GM18498 (cell line): Measurements from ENCODE around the gene SOX10.
"Not testable (repeated sequence)": the region's sequence is repeated elsewhere in the genome, so short reads cannot be mapped to it uniquely, and the experiment has no call there.

ENCODE experiments used
- ATAC-seq: cut with Tn5 transposase; IDR thresholded peaks from one replicate; pipeline ENCODE4 v1.9.1; 2021; ENCODE audit warnings: mild to moderate bottlenecking, moderate library complexity; ENCODE audit not compliant: unreplicated experiment

SOX10 gene

DNA sequence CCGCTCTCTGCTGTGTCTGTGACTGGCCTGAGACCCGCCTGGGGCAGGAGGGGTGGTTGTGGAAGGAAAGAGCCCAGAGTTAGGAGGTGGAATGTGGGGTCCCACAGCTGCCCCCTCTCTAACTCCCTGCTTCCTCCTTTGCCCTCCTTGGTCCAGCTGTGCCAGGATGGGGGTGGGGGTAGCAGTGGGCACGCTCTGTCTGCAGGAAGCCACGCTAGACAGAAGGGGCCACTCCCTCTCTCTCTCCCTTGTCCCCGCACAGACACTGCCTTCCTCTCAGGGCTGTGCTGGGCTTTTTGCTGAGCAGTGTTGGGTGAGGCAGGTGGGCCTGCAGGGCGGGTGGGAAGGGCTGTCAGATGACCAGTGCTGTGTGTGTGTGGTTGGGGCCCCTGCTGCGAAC is 2.0 kb upstream of the SOX10 start:
- no peak for ATAC-seq

- ATAC-seq = no peak
Observed at GRCh38 chr22:37985751-37986281, 1.5 kb upstream of the SOX10 start.

DNA sequence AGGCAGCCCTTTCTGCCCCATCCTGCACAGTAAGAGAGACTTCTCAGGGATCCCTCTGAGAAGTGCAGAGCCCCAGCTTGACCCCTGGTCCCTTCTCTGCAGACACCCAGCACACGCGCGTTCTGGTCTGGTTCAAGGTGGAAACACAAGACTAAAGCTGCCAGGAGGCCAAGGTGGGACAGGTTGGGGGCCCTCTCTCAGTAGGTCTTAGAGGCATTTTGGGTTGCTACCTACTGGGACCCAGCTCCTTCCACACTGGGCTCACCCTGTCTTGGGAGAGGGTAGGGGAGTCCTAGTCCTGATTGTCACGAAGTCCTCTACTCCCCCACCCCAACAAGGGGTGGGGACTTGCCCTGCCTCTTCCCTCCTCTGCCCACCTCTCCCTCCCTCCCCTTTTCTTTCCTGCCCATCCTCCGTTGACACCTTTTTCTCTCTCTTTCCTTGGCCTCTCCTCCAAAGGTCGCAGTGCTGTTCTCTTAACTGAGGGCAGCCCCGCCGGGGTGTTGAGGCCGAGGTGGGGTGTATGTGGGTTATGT is 763 bp upstream of the SOX10 start:
- no peak for ATAC-seq

DNA sequence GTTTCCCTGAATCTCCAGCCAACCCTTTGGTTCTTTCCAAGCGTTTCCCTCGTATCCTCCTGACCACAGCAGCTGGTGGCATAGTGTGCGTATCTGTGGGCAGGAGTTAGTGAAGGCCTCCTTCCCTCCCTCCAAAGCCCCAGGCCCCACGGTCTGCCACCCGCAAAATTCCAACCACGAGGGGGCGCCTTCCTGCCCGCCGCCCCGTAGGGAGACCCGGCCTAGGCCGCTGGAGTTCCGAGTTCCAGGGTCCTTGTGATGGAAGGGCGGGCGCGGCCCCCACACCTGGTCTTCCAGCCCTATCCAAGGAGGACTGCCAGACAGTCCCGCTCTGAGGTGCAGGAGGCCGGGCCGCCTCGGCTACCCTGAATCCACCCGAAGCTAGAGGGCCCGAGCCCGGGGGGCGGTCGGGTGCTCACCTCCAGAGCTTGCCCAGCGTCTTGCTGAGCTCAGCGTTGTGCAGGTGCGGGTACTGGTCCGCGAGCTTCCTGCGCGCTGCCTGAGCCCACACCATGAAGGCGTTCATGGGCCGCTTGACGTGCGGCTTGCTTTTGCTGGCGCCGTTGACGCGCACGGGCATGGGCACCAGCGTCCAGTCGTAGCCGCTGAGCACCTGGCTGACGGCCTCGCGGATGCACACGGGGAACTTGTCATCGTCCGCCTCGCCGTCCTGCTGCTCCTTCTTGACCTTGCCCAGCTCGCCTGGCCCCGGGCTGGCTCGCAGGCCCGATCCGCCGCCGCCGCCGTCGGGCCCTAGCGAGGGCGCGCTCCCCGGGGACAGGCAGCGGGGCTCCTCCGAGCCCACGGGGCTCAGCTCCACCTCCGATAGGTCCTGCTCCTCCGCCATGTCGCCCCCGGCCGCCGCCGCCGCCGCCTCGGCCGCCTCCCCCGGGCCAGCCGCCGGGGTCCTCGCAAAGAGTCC is 1.2 kb downstream of the SOX10 start:
- ATAC-seq = no peak

GRCh38 chr22:37982151-37982785 is 2.1 kb downstream of the SOX10 start:
- ATAC-seq = no peak

- ATAC-seq = no peak
Observed at GRCh38 chr22:37981282-37982011, 2.9 kb downstream of the SOX10 start.

GRCh38 chr22:37979782-37980181 is 4.6 kb downstream of the SOX10 start:
- ATAC-seq = no peak

DNA sequence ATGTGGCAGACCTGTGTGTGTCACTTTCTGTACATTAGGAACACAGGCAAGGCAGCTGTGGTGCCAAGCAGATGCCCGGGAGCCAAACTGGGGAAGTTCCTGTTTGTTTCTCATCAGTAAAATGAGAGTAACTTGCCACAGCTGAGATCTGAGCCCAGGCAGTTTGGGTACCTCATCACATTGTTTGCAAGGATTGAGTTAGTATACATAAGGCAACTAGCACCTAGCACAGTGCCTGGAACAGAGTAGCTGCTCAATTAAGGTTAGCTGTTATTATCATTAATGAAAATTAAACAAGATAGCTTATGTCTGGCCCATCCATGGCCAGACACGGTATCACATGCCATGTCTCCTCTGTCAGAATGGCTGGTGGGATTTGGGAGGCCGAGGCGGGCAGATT is 7.8 kb downstream of the SOX10 start:
- ATAC-seq = no peak

- ATAC-seq = not testable (repeated sequence)
Observed at GRCh38 chr22:37976022-37976421, 8.3 kb downstream of the SOX10 start.

DNA sequence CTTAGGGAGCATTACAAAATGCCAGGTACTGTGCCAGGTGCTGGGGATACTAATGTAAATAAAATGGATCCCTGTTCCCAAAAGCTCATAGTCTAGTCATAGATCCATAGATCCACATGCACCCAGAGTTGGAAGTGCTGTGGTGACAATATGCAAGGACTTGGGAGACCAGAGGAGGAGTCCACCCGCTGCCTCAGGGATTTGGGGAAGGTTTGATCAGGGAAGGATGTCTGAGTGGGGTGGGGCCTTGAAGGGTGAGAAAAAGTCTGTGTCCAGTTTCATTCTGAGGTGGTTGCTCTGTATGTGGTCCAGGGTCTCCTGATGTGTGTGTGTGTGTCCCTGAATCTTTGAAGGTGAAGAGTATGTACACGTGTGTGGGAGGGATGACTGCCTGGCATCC is 9.2 kb downstream of the SOX10 start:
- no peak for ATAC-seq

GRCh38 chr22:37973271-37974170 is 10.8 kb downstream of the SOX10 start:
- ATAC-seq = no peak

- ATAC-seq = no peak
Observed at GRCh38 chr22:37972527-37972926, 11.8 kb downstream of the SOX10 start.

DNA sequence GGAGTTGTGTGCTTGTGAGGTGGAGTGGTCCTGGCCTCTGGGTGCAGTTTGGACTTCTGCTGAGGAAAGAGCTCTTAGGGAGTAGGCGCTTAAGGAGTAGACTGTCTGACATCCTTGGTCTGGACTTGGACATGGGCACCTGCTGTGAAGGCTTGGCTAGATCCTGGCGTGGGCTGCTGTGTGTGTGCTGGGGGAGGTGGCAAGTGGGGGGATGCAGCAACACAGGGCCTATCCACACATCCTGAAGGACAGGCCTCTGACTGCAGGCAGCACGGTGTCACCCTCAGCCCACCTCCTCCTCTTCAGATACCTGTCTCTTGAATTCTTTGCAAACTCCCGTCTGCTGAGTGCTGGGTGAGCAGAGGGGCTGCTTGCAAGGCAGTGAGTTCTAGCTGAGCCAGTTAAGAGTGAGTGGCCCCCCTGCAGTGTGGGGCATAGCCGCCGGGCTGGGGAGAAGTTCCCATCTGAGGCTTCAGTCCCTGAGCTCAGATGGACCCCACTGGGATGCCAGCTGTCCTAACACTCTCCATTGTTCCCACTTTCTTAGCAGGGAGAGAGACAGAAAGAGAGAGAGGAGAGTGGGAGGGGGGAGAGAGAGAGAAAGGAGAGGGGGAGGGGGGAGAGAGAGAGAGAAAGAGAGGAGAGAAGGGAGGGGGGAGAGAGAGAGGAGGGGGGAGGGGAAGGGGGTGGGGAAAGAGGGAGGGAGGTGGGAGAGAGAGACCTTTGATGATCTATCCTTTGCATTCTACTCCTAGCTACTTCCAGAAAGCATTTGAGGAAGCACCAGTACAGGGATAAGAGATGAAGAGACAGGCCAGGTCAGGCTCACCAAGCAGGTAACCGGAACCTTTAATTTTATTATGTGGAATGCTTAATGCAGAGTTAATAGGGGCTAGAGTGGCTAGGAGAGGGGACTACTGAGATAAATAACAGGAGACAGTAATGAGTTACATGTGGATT is 12.6 kb downstream of the SOX10 start:
- ATAC-seq = no peak

DNA sequence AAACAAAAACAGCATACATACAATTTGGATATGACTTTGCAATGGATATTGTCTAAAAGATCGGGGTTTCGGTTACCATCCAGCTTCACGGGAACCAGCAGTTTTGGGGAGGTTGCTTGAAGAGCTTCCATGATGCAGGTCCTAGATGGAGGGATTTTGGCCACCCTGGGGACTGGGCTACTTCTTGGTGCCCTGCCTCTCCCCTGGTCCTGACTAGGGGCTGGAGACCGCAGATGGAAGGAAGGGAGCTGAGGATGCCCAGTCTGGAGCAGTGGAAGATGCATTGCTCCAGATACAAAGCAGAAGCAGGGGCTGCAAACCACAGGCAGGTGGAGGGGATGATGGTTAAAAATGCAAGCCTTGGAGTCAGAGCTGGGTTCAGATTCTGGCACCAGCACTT is 13.5 kb downstream of the SOX10 start:
- ATAC-seq = no peak

DNA sequence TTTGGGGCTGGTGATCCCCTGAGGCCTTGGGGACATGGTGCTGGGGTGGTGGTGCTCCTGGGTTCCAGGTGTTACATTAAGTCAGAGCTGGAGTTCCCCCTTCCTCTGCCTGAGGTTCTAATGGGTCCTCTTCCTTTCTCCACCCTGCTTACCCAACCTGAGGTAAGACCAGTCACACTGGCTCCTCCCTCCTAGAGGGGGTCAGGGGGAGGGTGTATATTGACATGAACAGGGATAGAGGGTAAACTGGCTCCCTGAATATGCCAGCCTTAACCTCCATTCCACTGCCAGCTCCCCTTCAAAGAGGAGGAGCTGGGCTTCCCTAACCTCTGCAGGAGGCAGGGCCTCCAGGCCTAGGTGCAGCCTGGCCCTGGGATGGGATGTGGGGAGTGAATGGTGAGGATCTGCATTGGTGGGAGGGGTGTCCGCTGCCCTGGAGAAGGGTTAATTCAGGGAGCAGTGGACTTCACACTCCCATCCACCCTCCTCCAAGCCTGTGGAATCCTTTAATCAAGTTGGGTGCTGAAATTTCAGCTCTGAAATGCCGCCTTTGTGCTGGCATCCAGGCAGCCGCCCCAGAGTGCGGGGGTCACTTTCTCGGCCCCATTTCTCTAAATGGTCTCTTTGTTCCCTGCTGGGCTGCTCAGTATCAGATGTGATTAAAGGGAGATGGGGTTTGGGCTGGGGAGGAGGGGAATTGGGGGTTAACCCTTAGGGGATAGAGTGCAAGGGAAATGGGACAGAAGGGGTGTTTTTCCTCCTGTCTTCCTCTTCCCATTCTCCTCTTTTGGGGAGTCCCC is 15.7 kb downstream of the SOX10 start:
- no peak for ATAC-seq

GRCh38 chr22:37967637-37968451 is 16.5 kb downstream of the SOX10 start:
- no peak for ATAC-seq

DNA sequence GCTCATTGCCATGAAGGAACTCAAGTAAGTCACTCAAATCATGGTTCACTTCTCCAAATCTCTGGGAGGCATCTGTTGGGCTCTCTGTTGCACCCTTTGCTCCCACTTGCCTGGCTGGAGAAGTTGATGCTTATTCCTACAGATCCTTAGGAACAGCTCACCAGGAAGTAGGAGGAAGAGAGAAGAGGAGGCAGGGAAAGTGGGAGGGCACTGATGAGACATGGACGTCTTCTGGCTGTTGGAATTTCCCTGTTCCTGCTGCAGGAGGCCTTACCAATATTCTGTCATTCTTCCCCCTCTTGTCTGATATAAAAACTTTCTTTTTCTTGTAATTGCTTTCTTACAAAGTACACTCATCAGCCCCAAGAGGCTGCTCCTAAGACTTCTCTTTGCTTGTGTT is 17.2 kb downstream of the SOX10 start:
- ATAC-seq = no peak
